ENCODE results near the gene ANKRA2.

ANKRA2 gene

GRCh38 chr5:73591102-73591695 lies 25.8 kb upstream of the ANKRA2 start:
- no peaks in the 10 kb centered on the region for H3K27me3 ChIP-seq (ENCODE audit: control insufficient read depth, insufficient read depth, low read length)
- no peaks in the 10 kb centered on the region for H3K9me3 ChIP-seq (ENCODE audit: control insufficient read depth, low read length)
- no peak overlapping the region for H3K4me3 ChIP-seq (ENCODE audit: low read length)
- H3K9ac ChIP-seq (ENCODE audit: low read length): no peak overlapping the region
- no peaks in the 10 kb centered on the region for H3K36me3 ChIP-seq (ENCODE audit: control insufficient read depth, insufficient read depth, low read length)
- peaks cover 12% of the 10 kb centered on the region for H3K4me1 ChIP-seq (ENCODE audit: control insufficient read depth, insufficient read depth, low read length)

- Histone ChIP-seq H3K4me3 (ENCODE audit: low read length) (no peak overlapping the region), H3K9me3 (ENCODE audit: control insufficient read depth, low read length) (no peaks in the 10 kb centered on the region), H3K36me3 (ENCODE audit: control insufficient read depth, insufficient read depth, low read length) (no peaks in the 10 kb centered on the region), H3K9ac (ENCODE audit: low read length) (no peak overlapping the region), H3K27me3 (ENCODE audit: control insufficient read depth, insufficient read depth, low read length) (no peaks in the 10 kb centered on the region), H3K4me1 (ENCODE audit: control insufficient read depth, insufficient read depth, low read length) (peaks cover 12% of the 10 kb centered on the region)
Observed at GRCh38 chr5:73587923-73588322, 22.5 kb upstream of the ANKRA2 start.

- no peaks in the 10 kb centered on the region for H3K9me3 ChIP-seq (ENCODE audit: control insufficient read depth, low read length)
- H3K36me3 ChIP-seq (ENCODE audit: control insufficient read depth, insufficient read depth, low read length): no peaks in the 10 kb centered on the region
- no peak overlapping the region for H3K9ac ChIP-seq (ENCODE audit: low read length)
- no peak overlapping the region for H3K4me3 ChIP-seq (ENCODE audit: low read length)
- H3K27me3 ChIP-seq (ENCODE audit: control insufficient read depth, insufficient read depth, low read length): no peaks in the 10 kb centered on the region
- peaks cover 2% of the 10 kb centered on the region for H3K4me1 ChIP-seq (ENCODE audit: control insufficient read depth, insufficient read depth, low read length)
Observed at GRCh38 chr5:73582285-73583145, 17.1 kb upstream of the ANKRA2 start.

GRCh38 chr5:73565969-73566547 lies 619 bp upstream of the ANKRA2 start:
- Histone ChIP-seq H3K4me3 (ENCODE audit: low read length) (peak overlapping the region; percentile 28), H3K9me3 (ENCODE audit: control insufficient read depth, low read length) (no peaks in the 10 kb centered on the region), H3K9ac (ENCODE audit: low read length) (peak overlapping the region; percentile 89), H3K4me1 (ENCODE audit: control insufficient read depth, insufficient read depth, low read length) (peaks cover 11% of the 10 kb centered on the region), H3K27me3 (ENCODE audit: control insufficient read depth, insufficient read depth, low read length) (no peaks in the 10 kb centered on the region), H3K36me3 (ENCODE audit: control insufficient read depth, insufficient read depth, low read length) (no peaks in the 10 kb centered on the region)

- H3K27me3 ChIP-seq (ENCODE audit: control insufficient read depth, insufficient read depth, low read length): no peaks in the 10 kb centered on the region
- H3K9me3 ChIP-seq (ENCODE audit: control insufficient read depth, low read length): no peaks in the 10 kb centered on the region
- peak overlapping the region; percentile 28 for H3K4me3 ChIP-seq (ENCODE audit: low read length)
- peaks cover 11% of the 10 kb centered on the region for H3K4me1 ChIP-seq (ENCODE audit: control insufficient read depth, insufficient read depth, low read length)
- H3K9ac ChIP-seq (ENCODE audit: low read length): peak overlapping the region; percentile 89
- H3K36me3 ChIP-seq (ENCODE audit: control insufficient read depth, insufficient read depth, low read length): no peaks in the 10 kb centered on the region
Observed at GRCh38 chr5:73564675-73565074, 764 bp downstream of the ANKRA2 start.

- peak overlapping the region; percentile 89 for H3K9ac ChIP-seq (ENCODE audit: low read length)
- no peaks in the 10 kb centered on the region for H3K9me3 ChIP-seq (ENCODE audit: control insufficient read depth, low read length)
- H3K4me3 ChIP-seq (ENCODE audit: low read length): peak overlapping the region; percentile 28
- H3K27me3 ChIP-seq (ENCODE audit: control insufficient read depth, insufficient read depth, low read length): no peaks in the 10 kb centered on the region
- H3K4me1 ChIP-seq (ENCODE audit: control insufficient read depth, insufficient read depth, low read length): peaks cover 11% of the 10 kb centered on the region
- H3K36me3 ChIP-seq (ENCODE audit: control insufficient read depth, insufficient read depth, low read length): no peaks in the 10 kb centered on the region
Observed at GRCh38 chr5:73564018-73564417, 1.4 kb downstream of the ANKRA2 start.

GRCh38 chr5:73558950-73559349 lies 6.5 kb downstream of the ANKRA2 start:
- Histone ChIP-seq H3K9me3 (ENCODE audit: control insufficient read depth, low read length) (no peaks in the 10 kb centered on the region), H3K9ac (ENCODE audit: low read length) (no peak overlapping the region), H3K4me1 (ENCODE audit: control insufficient read depth, insufficient read depth, low read length) (peaks cover 2% of the 10 kb centered on the region), H3K4me3 (ENCODE audit: low read length) (no peak overlapping the region), H3K36me3 (ENCODE audit: control insufficient read depth, insufficient read depth, low read length) (no peaks in the 10 kb centered on the region), H3K27me3 (ENCODE audit: control insufficient read depth, insufficient read depth, low read length) (no peaks in the 10 kb centered on the region)

- H3K9ac ChIP-seq (ENCODE audit: low read length): no peak overlapping the region
- H3K9me3 ChIP-seq (ENCODE audit: control insufficient read depth, low read length): no peaks in the 10 kb centered on the region
- no peaks in the 10 kb centered on the region for H3K27me3 ChIP-seq (ENCODE audit: control insufficient read depth, insufficient read depth, low read length)
- H3K36me3 ChIP-seq (ENCODE audit: control insufficient read depth, insufficient read depth, low read length): no peaks in the 10 kb centered on the region
- no peak overlapping the region for H3K4me3 ChIP-seq (ENCODE audit: low read length)
- H3K4me1 ChIP-seq (ENCODE audit: control insufficient read depth, insufficient read depth, low read length): no peaks in the 10 kb centered on the region
Observed at GRCh38 chr5:73552642-73553041, 12.8 kb downstream of the ANKRA2 start.

- no peaks in the 10 kb centered on the region for H3K27me3 ChIP-seq (ENCODE audit: control insufficient read depth, insufficient read depth, low read length)
- H3K4me3 ChIP-seq (ENCODE audit: low read length): no peak overlapping the region
- no peak overlapping the region for H3K9ac ChIP-seq (ENCODE audit: low read length)
- no peaks in the 10 kb centered on the region for H3K9me3 ChIP-seq (ENCODE audit: control insufficient read depth, low read length)
- H3K36me3 ChIP-seq (ENCODE audit: control insufficient read depth, insufficient read depth, low read length): no peaks in the 10 kb centered on the region
- H3K4me1 ChIP-seq (ENCODE audit: control insufficient read depth, insufficient read depth, low read length): peaks cover 3% of the 10 kb centered on the region
Observed at GRCh38 chr5:73550016-73550415, 15.4 kb downstream of the ANKRA2 start.

- no peak overlapping the region for H3K4me3 ChIP-seq (ENCODE audit: low read length)
- H3K9me3 ChIP-seq (ENCODE audit: control insufficient read depth, low read length): no peaks in the 10 kb centered on the region
- no peak overlapping the region for H3K9ac ChIP-seq (ENCODE audit: low read length)
- H3K27me3 ChIP-seq (ENCODE audit: control insufficient read depth, insufficient read depth, low read length): no peaks in the 10 kb centered on the region
- no peaks in the 10 kb centered on the region for H3K36me3 ChIP-seq (ENCODE audit: control insufficient read depth, insufficient read depth, low read length)
- peaks cover 39% of the 10 kb centered on the region for H3K4me1 ChIP-seq (ENCODE audit: control insufficient read depth, insufficient read depth, low read length)
Observed at GRCh38 chr5:73545403-73545779, 20.0 kb downstream of the ANKRA2 start.

GRCh38 chr5:73544429-73545402 lies 20.7 kb downstream of the ANKRA2 start:
- Histone ChIP-seq H3K9me3 (ENCODE audit: control insufficient read depth, low read length) (no peaks in the 10 kb centered on the region), H3K9ac (ENCODE audit: low read length) (no peak overlapping the region), H3K4me3 (ENCODE audit: low read length) (no peak overlapping the region), H3K36me3 (ENCODE audit: control insufficient read depth, insufficient read depth, low read length) (no peaks in the 10 kb centered on the region), H3K27me3 (ENCODE audit: control insufficient read depth, insufficient read depth, low read length) (no peaks in the 10 kb centered on the region), H3K4me1 (ENCODE audit: control insufficient read depth, insufficient read depth, low read length) (peaks cover 41% of the 10 kb centered on the region)

All from mucosa of stomach (tissue), 1 donor.